H1 (cell line): ENCODE data around the gene ROBO4. TPM values are rescaled to one million over a fixed set of nuclear protein-coding genes. Genes with fewer than 3 reads are reported as not detected.
A peak's percentile ranks its signal among the peaks of the same experiment; 100 is the strongest.

Experiments used
- CTCF ChIA-PET: fragments of 300-600 bp; sonication (Branson Sonifier 250); formaldehyde crosslinking; loops from one replicate; lab custom pipeline; 2021; ENCODE audit not compliant: partially characterized antibody; lab: Charles Lee
- POLR2A ChIA-PET: fragments of 300-600 bp; sonication (Branson Sonifier 250); formaldehyde crosslinking; loops from one replicate; lab custom pipeline; 2021; ENCODE audit warnings: inconsistent platforms; ENCODE audit not compliant: partially characterized antibody; lab: Charles Lee
- DNase-seq, 2 experiments: peaks; one replicate each; pipeline versions ENCODE4 v3.0.0 to v3.0.0-alpha.2; 2010 to 2022; ENCODE audit warnings: low spot score in 2 of 2, low read depth in 1 of 2, mixed read lengths in 1 of 2
- FAIRE-seq: peaks from 2 replicates; lab custom pipeline; 2011; peaks lifted over from hg19 to GRCh38; lab: Jason Lieb, UNC
- H2AFZ ChIP-seq: 2 replicates; pipeline ENCODE4 v1.8.1; 2012; ENCODE audit warnings: low read length, inconsistent platforms
- H2AK5ac ChIP-seq: 2 replicates; pipeline ENCODE4 v1.6.1; 2013; ENCODE audit warnings: low read depth, low read length
- H2BK120ac ChIP-seq: replicated peaks from 2 replicates; pipeline ENCODE3; 2013; ENCODE audit warnings: low read depth, low read length, inconsistent platforms
- H2BK12ac ChIP-seq: 2 replicates; pipeline ENCODE4 v1.6.1; 2013; ENCODE audit warnings: low read depth, low read length
- H2BK15ac ChIP-seq: 2 replicates; pipeline ENCODE4 v1.6.1; 2013; ENCODE audit warnings: low read length
- H2BK20ac ChIP-seq: 2 replicates; pipeline ENCODE4 v1.6.1; 2013; ENCODE audit warnings: low read length
- H2BK5ac ChIP-seq: 2 replicates; pipeline ENCODE4 v1.6.1; 2013; ENCODE audit warnings: low read depth, low read length
- H3K14ac ChIP-seq: 2 replicates; pipeline ENCODE4 v1.6.1; 2013; ENCODE audit warnings: inconsistent platforms; ENCODE audit not compliant: insufficient read length
- H3K18ac ChIP-seq: 2 replicates; pipeline ENCODE4 v1.6.1; 2013; ENCODE audit warnings: low read length; ENCODE audit errors: extremely low read depth
- H3K23ac ChIP-seq: 2 replicates; pipeline ENCODE4 v1.6.1; 2013; ENCODE audit warnings: inconsistent platforms; ENCODE audit not compliant: insufficient read length
- H3K23me2 ChIP-seq: 2 replicates; pipeline ENCODE4 v1.6.1; 2013; ENCODE audit warnings: low read depth, low read length
- H3K27ac ChIP-seq: 2 replicates; pipeline ENCODE4 v1.6.1; 2011; ENCODE audit warnings: low read depth, low read length, inconsistent platforms
- H3K27me3 ChIP-seq, 4 experiments: replicated peaks in 1 of 4; 1 replicate in 1 of 4; 2 replicates in 3 of 4; pipeline versions ENCODE4 v1.6.1 to v1.8.1; 2011 to 2013; ENCODE audit warnings: low read length in 3 of 4, mild to moderate bottlenecking in 3 of 4, inconsistent platforms in 2 of 4, mixed read lengths in 2 of 4, moderate library complexity in 1 of 4; ENCODE audit not compliant: control insufficient read depth in 3 of 4, insufficient read depth in 3 of 4; ENCODE audit errors: extremely low read depth in 1 of 4
- H3K36me3 ChIP-seq, 4 experiments: 2 replicates each; pipeline versions ENCODE4 v1.6.1 to v1.8.1; 2011 to 2013; ENCODE audit warnings: mild to moderate bottlenecking in 4 of 4, low read length in 3 of 4, moderate library complexity in 2 of 4, control low read depth in 1 of 4, inconsistent platforms in 1 of 4; ENCODE audit not compliant: insufficient read depth in 4 of 4, control insufficient read depth in 2 of 4
- H3K4ac ChIP-seq: replicated peaks from 2 replicates; pipeline ENCODE3; 2013; ENCODE audit warnings: low read length, low read depth, mixed read lengths, inconsistent platforms; ENCODE audit not compliant: insufficient read length
- H3K4me1 ChIP-seq, 4 experiments: replicated peaks in 1 of 4; 1 replicate in 1 of 4; 2 replicates in 3 of 4; pipeline versions ENCODE4 v1.6.1 to v1.8.1; 2011 to 2013; ENCODE audit warnings: low read length in 3 of 4, inconsistent platforms in 2 of 4, mixed read lengths in 1 of 4; ENCODE audit not compliant: insufficient read depth in 4 of 4, control insufficient read depth in 3 of 4
- H3K4me2 ChIP-seq, 2 experiments: 2 replicates each; pipeline versions ENCODE4 v1.6.1 to v1.8.1; 2011 to 2013; ENCODE audit warnings: low read depth in 2 of 2, low read length in 2 of 2, control low read depth in 1 of 2, inconsistent platforms in 1 of 2, mild to moderate bottlenecking in 1 of 2; ENCODE audit not compliant: insufficient read depth in 1 of 2
- H3K4me3 ChIP-seq, 4 experiments: fragments of 200-600, 300-600 bp in 1 of 4; sonication (generic), shearing (Covaris generic), sonication (Bioruptor Twin) in 1 of 4; 2 replicates each; pipeline versions ENCODE4 v1.5.1 to v1.8.1; 2011 to 2016; ENCODE audit warnings: low read length in 4 of 4, low read depth in 3 of 4, control low read depth in 2 of 4, inconsistent platforms in 2 of 4, mild to moderate bottlenecking in 2 of 4, mixed read lengths in 1 of 4, moderate library complexity in 1 of 4; ENCODE audit not compliant: insufficient read depth in 2 of 4; ENCODE audit errors: extremely low read depth in 1 of 4
- H3K56ac ChIP-seq: replicated peaks from 2 replicates; pipeline ENCODE3; 2013; ENCODE audit warnings: low read depth, mild to moderate bottlenecking, mixed read lengths, low read length, inconsistent platforms; ENCODE audit not compliant: insufficient read length
- H3K79me1 ChIP-seq: 2 replicates; pipeline ENCODE4 v1.6.1; 2013; ENCODE audit warnings: low read depth, low read length, control low read depth
- H3K79me2 ChIP-seq, 2 experiments: 2 replicates each; pipeline versions ENCODE4 v1.6.1 to v1.8.1; 2012 to 2013; ENCODE audit warnings: low read length in 2 of 2, mild to moderate bottlenecking in 2 of 2, inconsistent platforms in 1 of 2; ENCODE audit not compliant: insufficient read depth in 2 of 2, control insufficient read depth in 1 of 2
- H3K9ac ChIP-seq, 4 experiments: replicated peaks in 1 of 4; 1 replicate in 1 of 4; 2 replicates in 3 of 4; pipeline versions ENCODE4 v1.6.1 to v1.8.1; 2011 to 2013; ENCODE audit warnings: low read depth in 3 of 4, low read length in 3 of 4, control low read depth in 2 of 4, mild to moderate bottlenecking in 2 of 4, moderate library complexity in 2 of 4, inconsistent platforms in 1 of 4; ENCODE audit errors: extremely low read depth in 1 of 4
- H3K9me3 ChIP-seq, 2 experiments: 2 replicates each; pipeline versions ENCODE4 v1.6.1 to v1.8.1; 2012 to 2013; ENCODE audit warnings: mild to moderate bottlenecking in 2 of 2, moderate library complexity in 2 of 2, control low read depth in 1 of 2, inconsistent platforms in 1 of 2, low read depth in 1 of 2, low read length in 1 of 2, mixed read lengths in 1 of 2; ENCODE audit not compliant: insufficient read depth in 2 of 2
- H4K20me1 ChIP-seq, 2 experiments: replicated peaks in 1 of 2; 2 replicates each; pipeline versions ENCODE3 to v1.8.1; 2011 to 2013; ENCODE audit warnings: inconsistent platforms in 2 of 2, low read length in 2 of 2, mild to moderate bottlenecking in 1 of 2; ENCODE audit not compliant: insufficient read depth in 2 of 2, control insufficient read depth in 1 of 2
- H4K5ac ChIP-seq: 2 replicates; pipeline ENCODE4 v1.6.1; 2013; ENCODE audit warnings: low read length, low read depth, mixed read lengths, inconsistent platforms; ENCODE audit not compliant: insufficient read length
- H4K8ac ChIP-seq: 2 replicates; pipeline ENCODE4 v1.8.0; 2013; ENCODE audit warnings: mild to moderate bottlenecking, moderate library complexity, low read length, inconsistent platforms; ENCODE audit not compliant: insufficient read depth; ENCODE audit errors: extremely low read depth
- H4K91ac ChIP-seq: replicated peaks from 2 replicates; pipeline ENCODE3; 2013; ENCODE audit warnings: low read length, mixed read lengths, inconsistent platforms; ENCODE audit not compliant: insufficient read length
- ASH2L ChIP-seq: fragments of 200-600, 300-600 bp; sonication (generic); IDR thresholded peaks from one replicate; pipeline ENCODE4 v1.7.1; 2017; ENCODE audit warnings: low read length
- BRCA1 ChIP-seq: IDR thresholded peaks from 2 replicates; pipeline ENCODE4 v1.6.1; 2012; ENCODE audit warnings: low read depth, low read length, improper control_type of control experiment
- CEBPB ChIP-seq: IDR thresholded peaks from 2 replicates; pipeline ENCODE4 v1.6.1; 2012; ENCODE audit warnings: low read depth, low read length
- GABPA ChIP-seq: IDR thresholded peaks from 2 replicates; pipeline ENCODE4 v1.6.1; 2011; ENCODE audit warnings: mild to moderate bottlenecking, low read length, moderate library complexity, borderline replicate concordance; ENCODE audit not compliant: insufficient read depth
- HDAC2 ChIP-seq, 2 experiments: fragments of 300-600 bp in 1 of 2; sonication (generic) in 1 of 2; IDR thresholded peaks; 2 replicates each; pipeline ENCODE4 v1.6.1; 2011 to 2012; ENCODE audit warnings: low read depth in 2 of 2, low read length in 2 of 2, mild to moderate bottlenecking in 2 of 2, moderate library complexity in 2 of 2, borderline replicate concordance in 1 of 2, inconsistent platforms in 1 of 2
- RXRA ChIP-seq: IDR thresholded peaks from 2 replicates; pipeline ENCODE4 v1.6.1; 2011; ENCODE audit warnings: low read depth, mild to moderate bottlenecking, low read length, moderate library complexity; ENCODE audit not compliant: insufficient read depth
- SIRT6 ChIP-seq: IDR thresholded peaks from one replicate; pipeline ENCODE4 v1.7.1; 2012; ENCODE audit warnings: low read length, inconsistent platforms
- SRF ChIP-seq: IDR thresholded peaks from 2 replicates; pipeline ENCODE4 v1.6.1; 2011; ENCODE audit warnings: mild to moderate bottlenecking, low read depth, low read length, moderate library complexity
- SUZ12 ChIP-seq: fragments of 200-600 bp; sonication (generic); IDR thresholded peaks from 2 replicates; pipeline ENCODE4 v1.6.1; 2012; ENCODE audit warnings: mild to moderate bottlenecking, inconsistent platforms, low read length, moderate library complexity, mixed read lengths
- WGBS, 2 experiments: shearing (Covaris generic) in 1 of 2; methylation state at CpG; one replicate each; pipeline versions ENCODE4 v1.1.6 to v1.1.7; 2013 to 2015; ENCODE audit warnings: low lambda C conversion rate in 2 of 2, mixed read lengths in 2 of 2, inconsistent platforms in 1 of 2, low coverage in 1 of 2, missing lambda C conversion rate in 1 of 2; ENCODE audit not compliant: insufficient replicate concordance in 2 of 2, insufficient coverage in 1 of 2, insufficient read length in 1 of 2; ENCODE audit errors: extremely low coverage in 1 of 2, missing lambda C conversion rate in 1 of 2; 5-methylcytosine and 5-hydroxymethylcytosine counted together
- polyA plus RNA-seq, 7 experiments: library from polyadenylated mRNA; depleted of rRNA in 3 of 7; stranded (reverse) in 5 of 7; unstranded in 2 of 7; fragments of >200 nt in 5 of 7; fragments of 200-250 nt in 2 of 7; gene quantifications; 1 replicate in 5 of 7; 2 replicates in 1 of 7; 4 replicates in 1 of 7; pipeline versions ENCODE4 v1.2.1 to v1.2.3, GENCODE V29; 2011 to 2013; ENCODE audit warnings: missing spikeins in 2 of 7, mixed read lengths in 2 of 7
- total RNA-seq: library from RNA; stranded (reverse); fragmentation: NEBNext Ultra II Directional; extraction: Animal tissue kit (Norgen Biotek cat#: 25700); gene quantifications from 2 replicates; pipeline ENCODE4 v1.2.1, GENCODE V29; 2021

Gene ROBO4
- total and polyA plus RNA-seq, 2 of the 8 experiments (the other 6 are each of a cell fraction or from before 2014, with no cell fraction given): 0.03 TPM; not detected in 1

DNA sequence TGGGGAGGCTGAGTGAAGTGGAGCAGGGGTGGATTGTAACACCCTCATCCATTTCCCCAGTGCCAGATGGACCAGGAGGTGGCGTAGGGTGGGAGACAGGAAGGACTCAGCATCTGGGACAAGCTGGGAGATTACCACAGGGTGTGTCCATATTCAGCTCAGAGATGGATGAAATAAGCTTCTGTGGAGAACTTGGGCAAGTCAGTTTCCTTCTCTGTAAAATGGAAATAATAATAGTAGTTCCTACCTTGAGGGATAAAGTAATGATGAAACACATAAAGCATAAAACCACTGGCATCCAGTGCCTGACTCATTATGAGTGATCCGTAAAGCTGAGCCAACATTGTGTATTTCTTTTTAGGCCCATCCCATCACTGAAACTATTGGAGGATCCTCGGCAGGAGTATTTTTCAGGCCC lies 607 bp upstream of the ROBO4 start:
- no peak overlapping the region for H2BK120ac ChIP-seq
- ChIA-PET POLR2A (interaction anchor here (0.8 to 1.7 kb wide), 3 partner anchors 10 to 55 kb away, joined by 3 to 5 read pairs (median 4); partner anchors contain the start of gene CCDC15), CTCF (interaction anchor here (0.8 to 4.1 kb wide), 11 partner anchors 11 to 455 kb away, joined by 3 to 13 read pairs (median 9); no protein-coding TSS in a partner anchor)
- H4K20me1 ChIP-seq: no peaks in the 10 kb centered on the region
- H3K23me2 ChIP-seq: no peaks in the 10 kb centered on the region
- no peaks in the 10 kb centered on the region for H3K79me2 ChIP-seq
- H2BK20ac ChIP-seq: no peak overlapping the region
- H3K56ac ChIP-seq: no peak overlapping the region
- 92% methylated on average over 3 of the region's 3 CpGs; no CpG with 5 or more reads in 1 of the 2 experiments for WGBS, 2 experiments
- H3K4me2 ChIP-seq: no peak overlapping the region
- H4K5ac ChIP-seq: no peak overlapping the region
- peaks cover 0 to 2% (median 1%) of the 10 kb centered on the region in 4 experiments; a peak in 3 of 7 replicates for H3K4me1 ChIP-seq
- DNase-seq (peak in 1 of 2 experiments; percentile 34), FAIRE-seq (no peak)
- H3K79me1 ChIP-seq: no peaks in the 10 kb centered on the region
- no peak overlapping the region for H3K4me3 ChIP-seq
- H3K9ac ChIP-seq: no peak overlapping the region
- no peak overlapping the region for H2AK5ac ChIP-seq
- H2BK12ac ChIP-seq: no peak overlapping the region
- no peaks in the 10 kb centered on the region for H3K36me3 ChIP-seq
- H3K4ac ChIP-seq: no peak overlapping the region
- H3K9me3 ChIP-seq: no peaks in the 10 kb centered on the region
- H4K8ac ChIP-seq: no peak overlapping the region
- no peak overlapping the region for H3K23ac ChIP-seq
- H3K14ac ChIP-seq: no peak overlapping the region
- peaks cover 0 to 6% (median 0%) of the 10 kb centered on the region in 4 experiments; a peak in 3 of 7 replicates for H3K27me3 ChIP-seq
- H3K18ac ChIP-seq: peak overlapping the region; percentile 32; the same call in 1 of the 2 replicates
- H2BK15ac ChIP-seq: no peak overlapping the region
- H4K91ac ChIP-seq: no peak overlapping the region
- 0 out of 2 replicates have a peak overlapping the region, but pooled peaks have one; percentile 26 for H2AFZ ChIP-seq
- H2BK5ac ChIP-seq: no peak overlapping the region; the same call in 1 of the 2 replicates
- no peak for TF ChIP-seq SRF
- no peak for TF ChIP-seq RXRA
- no peak for TF ChIP-seq HDAC2 (IDR thresholded peaks at IDR 0.05; ENCODE audit: borderline replicate concordance in 1 of 2, low read depth in 2 of 2, low read length in 2 of 2)
- TF ChIP-seq ASH2L: no peak
- no peak for TF ChIP-seq SUZ12
- TF ChIP-seq BRCA1: no peak
- no peak for TF ChIP-seq CEBPB
- TF ChIP-seq SIRT6: no peak
- TF ChIP-seq GABPA: no peak
- no peak overlapping the region for H3K27ac ChIP-seq
